GM19239 (cell line): Measurements from ENCODE around the gene CARMIL3.
A peak's percentile ranks its signal among the peaks of the same experiment; 100 is the strongest.
"Not testable (repeated sequence)": the region's sequence is repeated elsewhere in the genome, so short reads cannot be mapped to it uniquely, and the experiment has no call there.

ENCODE experiments used
- DNase-seq: peaks from one replicate; pipeline ENCODE4 v3.0.0; 2011; ENCODE audit warnings: low spot score; ENCODE audit not compliant: insufficient read length
- FAIRE-seq: peaks from 2 replicates; lab custom pipeline; 2011; peaks lifted over from hg19 to GRCh38; lab: Jason Lieb, UNC

CARMIL3 gene

DNA sequence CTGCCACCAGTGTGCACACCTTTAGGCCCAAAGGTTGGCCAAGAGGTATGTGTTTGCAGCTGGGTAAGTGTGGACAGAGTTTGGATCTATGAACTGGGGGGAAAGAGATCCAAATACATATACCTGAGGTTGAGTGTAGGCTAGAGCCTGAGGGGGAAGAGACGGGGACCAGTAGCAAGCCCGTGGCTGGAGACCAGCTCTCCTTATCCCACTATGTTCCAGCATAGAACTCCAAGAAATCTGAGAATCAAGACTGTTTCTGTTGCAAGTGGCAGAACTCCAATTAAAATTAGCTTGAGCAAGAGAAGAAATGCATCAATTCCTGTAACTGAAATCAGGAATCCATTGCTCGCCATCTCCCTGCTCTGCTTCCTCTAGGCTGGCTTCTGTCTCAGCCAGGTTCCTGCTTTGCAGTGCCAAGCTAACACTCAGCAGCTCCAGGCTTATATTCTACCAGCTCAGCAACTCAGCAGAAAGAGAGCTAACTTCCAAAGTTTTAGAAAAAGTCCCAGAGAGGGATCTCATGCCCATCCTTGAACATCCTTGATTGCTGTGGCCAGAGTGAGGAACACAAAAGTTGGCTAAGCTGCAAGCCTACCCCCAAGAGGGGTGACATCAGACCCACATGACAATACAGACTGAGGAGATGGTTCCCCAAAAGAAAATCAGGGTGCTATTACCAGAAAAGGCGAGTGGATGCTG is 40.8 kb downstream of the CARMIL3 start:
- no peak for FAIRE-seq

DNA sequence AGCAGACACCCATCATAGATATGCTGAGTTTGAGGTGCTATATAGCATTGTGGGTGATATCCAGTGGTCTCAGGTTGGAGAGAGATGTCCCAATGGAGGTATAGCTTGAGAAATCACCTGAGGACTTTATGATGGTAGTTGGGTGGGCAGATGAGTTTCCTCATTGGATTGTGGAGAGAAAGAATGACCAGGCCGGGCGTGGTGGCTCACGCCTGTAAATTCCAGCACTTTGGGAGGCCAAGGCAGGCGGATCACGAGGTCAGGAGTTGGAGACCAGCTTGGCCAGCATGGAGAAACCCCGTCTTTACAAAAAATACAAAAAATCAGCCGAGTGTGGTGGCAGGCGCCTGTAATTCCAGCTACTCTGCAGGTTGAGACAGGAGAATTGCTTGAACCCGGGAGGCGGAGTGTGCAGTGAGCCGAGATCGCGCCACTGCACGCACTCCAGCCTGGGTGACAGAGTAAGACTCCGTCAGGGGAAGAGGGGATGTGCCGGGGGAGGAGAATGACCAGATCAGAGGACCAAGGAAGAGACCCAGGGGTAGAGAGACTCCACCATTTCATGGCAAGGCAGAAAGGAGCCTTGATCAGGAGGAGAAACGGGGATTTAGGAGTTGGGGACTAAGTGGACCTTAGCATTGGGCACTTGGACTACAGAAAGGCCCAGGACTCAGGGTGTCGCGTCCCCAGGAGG is 41.5 kb downstream of the CARMIL3 start:
- FAIRE-seq, result no peak
- no peak for DNase-seq

More for the DNA sequence above, 40.8 kb downstream of the CARMIL3 start:
- no peak for DNase-seq

DNA sequence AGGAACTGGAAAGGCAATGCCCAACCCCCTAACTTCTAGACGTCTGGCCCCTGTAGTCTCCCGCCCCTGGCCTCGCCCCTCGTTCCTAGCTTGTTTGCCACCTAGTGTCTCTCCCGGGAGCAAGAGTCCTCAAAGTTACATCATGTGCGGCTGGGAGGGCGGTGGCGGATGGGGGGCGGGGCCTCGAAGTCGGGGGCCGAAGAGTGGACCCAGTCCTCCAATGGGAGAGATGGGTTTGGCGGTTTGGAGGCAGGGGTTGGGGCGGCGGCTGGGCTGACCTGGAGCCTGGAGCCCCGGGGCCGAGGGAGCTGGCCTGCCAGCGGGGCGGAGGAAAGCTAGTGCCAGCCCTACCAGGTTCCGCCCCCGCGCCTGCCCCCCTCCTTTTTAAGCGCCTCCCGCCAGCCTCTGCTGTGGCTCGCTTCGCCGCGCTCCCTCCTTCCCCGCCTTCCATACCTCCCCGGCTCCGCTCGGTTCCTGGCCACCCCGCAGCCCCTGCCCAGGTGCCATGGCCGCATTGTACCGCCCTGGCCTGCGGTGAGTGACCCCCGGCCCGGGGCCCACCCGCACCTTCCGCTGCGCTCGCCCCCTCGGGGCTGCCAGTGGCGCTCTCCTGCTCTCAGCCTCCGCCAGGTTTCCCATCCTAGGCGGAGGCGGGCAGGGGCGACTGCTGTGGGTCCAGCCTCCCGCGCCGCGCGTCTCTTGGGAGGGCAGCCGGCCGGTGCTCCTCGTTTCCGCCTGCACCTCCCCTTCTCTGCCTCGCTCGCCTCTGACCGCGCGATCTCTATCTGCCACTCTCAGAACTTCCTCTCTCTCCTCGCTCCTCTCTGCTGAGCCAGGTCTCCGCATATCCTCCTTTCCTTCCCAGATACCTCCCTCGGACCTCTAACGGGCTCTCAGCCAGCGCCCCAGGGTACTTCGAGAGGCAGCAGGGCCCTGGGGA is 42.4 kb downstream of the CARMIL3 start, which contains the start of gene PCK2:
PCK2 (plus strand) TSS at position 411 of the 940 bp plus-strand sequence; CDS start at position 506, 95 bp downstream.
- DNase-seq, result peak; percentile 83
- peak; percentile 91 for FAIRE-seq

DNA sequence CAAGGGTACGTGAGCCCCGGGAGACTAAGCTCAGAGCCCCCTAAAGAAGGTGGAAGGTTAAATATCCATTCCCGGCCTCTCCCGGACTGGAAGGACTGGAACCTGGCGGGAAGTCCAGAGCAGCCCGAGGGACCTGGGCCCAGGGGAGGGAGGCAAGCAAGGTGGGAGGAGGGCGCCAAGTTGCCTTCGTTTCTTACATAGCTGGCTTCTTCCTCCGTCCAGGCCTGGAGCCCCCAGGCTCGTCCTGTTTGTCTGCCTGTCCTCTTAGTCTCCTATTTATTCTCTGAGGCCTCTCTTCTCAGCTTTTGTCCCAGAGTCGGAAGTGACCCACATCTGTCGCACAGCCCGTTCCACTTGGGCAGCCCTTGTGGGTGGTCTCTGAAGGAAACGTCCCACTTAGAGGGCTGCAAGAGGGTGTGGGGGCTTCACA is 43.0 kb downstream of the CARMIL3 start:
- no peak for DNase-seq

DNA sequence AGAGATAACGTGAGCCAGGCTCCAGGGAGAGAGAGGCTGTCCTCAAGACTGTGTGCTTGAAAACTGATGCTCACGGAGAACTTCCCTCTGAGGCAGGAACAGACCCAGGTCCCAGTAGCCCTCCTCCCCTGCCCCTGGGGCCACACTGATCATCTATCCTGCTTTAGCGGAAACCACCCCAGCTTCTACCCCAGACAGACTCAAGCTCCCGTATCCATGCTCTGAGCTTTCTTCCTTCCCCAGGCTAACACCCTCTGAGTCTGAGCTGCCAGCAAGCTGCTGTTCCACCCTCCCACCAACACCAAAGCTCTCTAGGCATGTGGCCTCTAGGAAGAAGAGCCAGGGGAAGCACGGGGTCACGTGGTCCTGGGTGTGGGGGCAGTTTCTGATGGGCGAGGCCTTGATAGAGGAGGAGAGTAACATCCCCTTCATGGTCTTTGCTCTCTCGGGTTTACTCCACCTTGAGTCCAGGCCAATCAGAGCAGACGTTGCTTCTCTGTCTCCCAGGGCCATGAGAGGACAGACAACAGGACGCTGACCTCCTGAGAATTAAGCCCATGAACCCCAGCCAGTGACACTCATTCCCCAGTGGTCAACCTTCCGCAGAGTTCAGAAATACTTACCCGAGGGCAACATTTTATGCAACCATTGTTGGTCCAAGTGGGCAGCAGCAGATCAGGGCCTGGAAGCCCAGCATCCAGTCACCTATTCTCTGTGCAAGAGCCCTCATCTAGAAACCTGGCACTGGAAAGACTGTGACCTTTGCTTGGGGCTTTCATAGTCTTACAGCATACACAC is 43.7 kb downstream of the CARMIL3 start:
- FAIRE-seq, result peak; percentile 92
- peak; percentile 92 for DNase-seq

More for the DNA sequence above, 43.0 kb downstream of the CARMIL3 start:
- no peak for FAIRE-seq

DNA sequence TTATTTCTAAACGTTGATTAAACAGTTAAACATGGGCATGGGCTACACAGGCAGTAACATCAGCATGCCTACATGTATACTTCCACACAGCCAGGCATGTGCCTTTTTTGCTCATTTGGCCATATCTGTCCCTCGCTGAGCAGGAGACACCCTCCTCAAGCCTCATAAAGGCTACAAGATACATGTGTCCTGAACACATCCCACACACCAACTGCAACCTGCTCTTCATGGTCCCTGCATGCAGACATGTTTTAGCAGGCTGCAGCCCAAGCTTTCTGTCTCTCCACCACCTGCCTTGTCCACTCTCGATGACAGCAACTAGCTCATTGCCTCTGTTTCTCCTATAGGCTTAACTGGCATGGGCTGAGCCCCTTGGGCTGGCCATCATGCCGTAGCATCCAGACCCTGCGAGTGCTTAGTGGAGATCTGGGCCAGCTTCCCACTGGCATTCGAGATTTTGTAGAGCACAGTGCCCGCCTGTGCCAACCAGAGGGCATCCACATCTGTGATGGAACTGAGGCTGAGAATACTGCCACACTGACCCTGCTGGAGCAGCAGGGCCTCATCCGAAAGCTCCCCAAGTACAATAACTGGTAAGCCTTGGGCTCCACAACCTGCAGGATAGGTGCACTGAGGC is 44.9 kb downstream of the CARMIL3 start:
- FAIRE-seq (no peak), DNase-seq (no peak)

DNA sequence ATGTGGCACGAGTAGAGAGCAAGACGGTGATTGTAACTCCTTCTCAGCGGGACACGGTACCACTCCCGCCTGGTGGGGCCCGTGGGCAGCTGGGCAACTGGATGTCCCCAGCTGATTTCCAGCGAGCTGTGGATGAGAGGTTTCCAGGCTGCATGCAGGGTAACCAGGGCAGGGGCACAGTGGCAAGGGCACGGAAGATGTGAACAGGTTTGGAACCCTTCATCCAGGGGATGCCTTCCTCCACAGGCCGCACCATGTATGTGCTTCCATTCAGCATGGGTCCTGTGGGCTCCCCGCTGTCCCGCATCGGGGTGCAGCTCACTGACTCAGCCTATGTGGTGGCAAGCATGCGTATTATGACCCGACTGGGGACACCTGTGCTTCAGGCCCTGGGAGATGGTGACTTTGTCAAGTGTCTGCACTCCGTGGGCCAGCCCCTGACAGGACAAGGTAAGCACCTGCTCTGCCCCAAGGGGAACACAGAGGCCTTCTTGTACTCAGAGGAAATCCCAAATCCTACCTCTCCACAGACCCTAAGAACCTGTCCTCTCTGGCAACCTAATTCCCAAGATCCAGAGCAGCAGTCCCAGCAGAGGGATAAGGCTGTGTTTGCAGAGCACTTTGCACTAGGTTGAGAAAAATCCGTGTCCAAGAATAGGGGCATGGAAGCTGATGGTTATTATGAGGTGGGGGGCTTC is 46.6 kb downstream of the CARMIL3 start:
- DNase-seq, result no peak
- FAIRE-seq, result no peak

DNA sequence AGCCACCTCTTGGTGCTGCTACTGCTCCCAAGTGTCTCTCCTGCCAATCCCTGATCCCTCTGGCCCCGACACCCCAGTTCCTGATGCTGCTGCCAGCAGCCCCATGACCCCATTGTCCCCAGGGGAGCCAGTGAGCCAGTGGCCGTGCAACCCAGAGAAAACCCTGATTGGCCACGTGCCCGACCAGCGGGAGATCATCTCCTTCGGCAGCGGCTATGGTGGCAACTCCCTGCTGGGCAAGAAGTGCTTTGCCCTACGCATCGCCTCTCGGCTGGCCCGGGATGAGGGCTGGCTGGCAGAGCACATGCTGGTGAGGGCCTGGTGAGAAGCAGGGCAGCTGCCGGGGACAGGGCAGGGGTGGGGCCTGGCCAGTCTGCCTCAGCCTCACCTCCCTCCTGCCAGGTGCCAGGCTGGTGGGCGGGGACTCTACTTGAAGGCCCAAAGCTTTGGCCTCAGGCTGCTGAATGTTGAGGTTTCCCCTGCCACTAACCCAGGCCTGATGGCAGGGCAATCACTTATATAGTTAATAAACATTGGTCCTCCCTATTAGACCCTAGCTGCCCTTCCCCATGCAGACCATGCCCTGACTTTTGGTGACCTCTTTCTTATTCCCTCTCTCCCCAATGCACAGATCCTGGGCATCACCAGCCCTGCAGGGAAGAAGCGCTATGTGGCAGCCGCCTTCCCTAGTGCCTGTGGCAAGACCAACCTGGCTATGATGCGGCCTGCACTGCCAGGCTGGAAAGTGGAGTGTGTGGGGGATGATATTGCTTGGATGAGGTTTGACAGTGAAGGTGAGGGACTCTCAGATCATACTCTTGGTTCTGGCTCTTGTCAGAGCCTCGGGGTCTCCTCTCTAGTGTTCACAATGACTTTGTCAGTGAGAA is 47.4 kb downstream of the CARMIL3 start:
- FAIRE-seq (no peak), DNase-seq (no peak)

DNA sequence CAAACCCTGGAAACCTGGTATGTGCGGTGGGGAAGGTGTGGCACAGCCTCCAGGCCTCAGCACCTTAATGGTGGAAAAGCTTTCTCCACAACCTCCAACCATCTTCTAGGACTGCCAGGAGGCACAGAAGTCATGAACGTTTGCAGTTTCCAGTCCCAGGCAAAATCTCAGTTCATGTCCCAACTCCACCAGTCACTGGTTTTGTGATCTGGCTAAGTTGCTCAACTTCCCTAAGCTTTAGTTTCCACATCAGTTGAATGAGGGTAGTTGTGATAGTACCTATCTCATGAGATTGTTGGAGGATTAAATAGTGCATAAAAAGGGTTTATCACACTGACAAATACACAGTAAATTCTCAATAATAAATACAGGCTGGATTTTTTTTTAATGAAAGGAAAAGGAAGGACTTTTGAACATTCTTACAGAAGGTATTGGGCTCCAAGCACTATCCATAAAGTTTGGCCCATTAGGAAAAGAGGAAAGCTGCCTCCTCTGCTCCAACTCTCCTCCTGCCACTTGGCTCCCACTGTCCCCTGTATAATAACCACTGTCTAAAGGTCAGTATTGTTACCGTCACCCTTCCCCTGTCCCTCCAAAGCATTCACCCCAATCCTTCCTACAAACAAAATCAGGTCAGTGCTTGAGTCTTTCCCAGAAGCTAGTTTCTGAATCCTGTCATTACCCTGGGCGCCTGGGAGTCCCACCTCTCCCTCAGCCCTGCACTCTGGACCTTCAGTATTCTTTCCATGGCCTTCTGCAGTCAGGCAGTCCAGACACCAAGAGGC is 48.6 kb downstream of the CARMIL3 start:
- DNase-seq (no peak), FAIRE-seq (no peak)

DNA sequence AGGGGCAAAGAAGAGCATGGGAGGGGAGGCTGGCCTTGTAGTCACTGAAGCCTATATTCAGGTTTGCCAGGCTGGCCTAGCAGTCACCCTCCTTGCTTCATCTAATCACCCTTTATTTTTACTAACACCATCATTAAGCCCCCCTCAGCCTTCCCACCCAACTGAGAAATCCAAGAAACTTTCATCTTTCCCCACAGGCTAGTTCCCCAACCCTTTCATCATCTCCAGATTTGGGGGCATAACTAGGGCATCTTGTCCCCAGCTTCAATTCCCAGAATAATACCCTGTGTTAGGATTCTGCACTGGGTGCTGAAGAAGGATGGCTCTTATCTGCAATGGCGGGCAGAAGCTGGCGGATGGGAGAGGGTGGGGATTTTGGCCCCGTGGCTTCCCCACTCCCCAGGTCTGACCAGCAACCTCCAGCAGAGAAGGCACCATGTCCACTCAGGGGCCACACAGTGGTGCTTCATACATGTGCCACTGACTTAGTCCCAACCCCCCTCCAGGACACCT is 49.2 kb downstream of the CARMIL3 start:
- FAIRE-seq, result no peak
- DNase-seq, result no peak

DNA sequence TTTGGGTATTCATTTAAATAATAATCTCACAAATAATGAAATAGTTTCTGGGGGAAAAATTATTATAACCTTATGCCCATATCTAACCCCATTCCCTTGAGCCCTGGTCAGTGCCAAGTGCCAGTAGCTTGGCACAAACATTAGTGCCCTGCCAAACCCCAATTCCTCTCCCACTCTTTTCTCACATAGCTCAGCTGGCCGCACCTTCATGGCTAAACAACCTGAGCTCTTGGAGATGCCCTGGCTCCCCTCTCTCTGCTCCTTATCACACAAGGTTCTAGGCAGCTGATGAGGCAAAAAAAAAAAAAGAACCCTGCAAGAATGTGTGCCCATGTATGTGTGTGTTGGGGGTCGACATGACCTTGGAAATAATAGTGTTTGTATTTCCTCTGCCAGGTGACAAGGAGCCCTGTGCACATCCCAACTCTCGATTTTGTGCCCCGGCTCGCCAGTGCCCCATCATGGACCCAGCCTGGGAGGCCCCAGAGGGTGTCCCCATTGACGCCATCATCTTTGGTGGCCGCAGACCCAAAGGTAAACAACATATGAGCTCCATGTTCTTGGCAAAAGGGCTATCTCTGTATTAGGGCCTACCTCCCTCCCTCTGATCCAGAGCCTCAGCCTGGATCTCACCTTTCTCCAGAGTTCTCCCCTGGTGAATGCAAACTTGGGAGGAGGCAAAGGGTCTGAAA is 50.7 kb downstream of the CARMIL3 start:
- DNase-seq (no peak), FAIRE-seq (no peak)

DNA sequence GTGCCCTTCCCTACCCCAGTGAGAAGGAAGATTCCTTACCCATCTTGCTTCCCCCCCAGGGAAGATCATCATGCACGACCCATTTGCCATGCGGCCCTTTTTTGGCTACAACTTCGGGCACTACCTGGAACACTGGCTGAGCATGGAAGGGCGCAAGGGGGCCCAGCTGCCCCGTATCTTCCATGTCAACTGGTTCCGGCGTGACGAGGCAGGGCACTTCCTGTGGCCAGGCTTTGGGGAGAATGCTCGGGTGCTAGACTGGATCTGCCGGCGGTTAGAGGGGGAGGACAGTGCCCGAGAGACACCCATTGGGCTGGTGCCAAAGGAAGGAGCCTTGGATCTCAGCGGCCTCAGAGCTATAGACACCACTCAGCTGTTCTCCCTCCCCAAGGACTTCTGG is 51.6 kb downstream of the CARMIL3 start:
- DNase-seq, result no peak
- FAIRE-seq, result no peak

DNA sequence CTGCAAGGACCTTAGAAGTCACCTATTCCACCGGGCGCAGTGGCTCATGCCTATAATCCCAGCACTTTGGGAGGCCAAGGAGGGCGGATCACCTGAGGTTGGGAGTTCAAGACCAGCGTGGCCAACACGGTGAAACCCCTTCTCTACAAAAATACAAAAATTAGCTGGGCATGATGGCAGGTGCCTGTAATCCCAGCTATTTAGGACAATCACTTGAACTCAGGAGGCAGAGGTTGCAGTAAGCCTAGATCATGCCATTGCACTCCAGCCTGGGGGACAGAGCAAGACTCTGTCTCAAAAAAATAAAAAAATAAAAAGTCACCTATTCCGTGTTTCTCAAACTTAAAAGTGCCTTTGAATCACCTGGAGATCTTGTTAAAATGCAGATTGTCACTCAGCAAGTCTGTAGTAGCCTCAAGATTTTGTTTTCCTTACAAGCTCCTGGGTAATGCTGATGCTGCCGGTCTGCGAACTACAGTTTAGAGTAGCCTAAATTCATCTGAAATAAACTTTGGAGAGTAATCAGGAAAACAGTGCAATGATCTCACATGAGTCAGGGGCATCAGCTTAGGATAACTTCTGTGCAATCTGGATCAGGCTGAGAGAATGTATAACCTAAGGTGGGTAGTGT is 53.9 kb downstream of the CARMIL3 start:
- FAIRE-seq, DNase-seq: not testable (repeated sequence)

DNA sequence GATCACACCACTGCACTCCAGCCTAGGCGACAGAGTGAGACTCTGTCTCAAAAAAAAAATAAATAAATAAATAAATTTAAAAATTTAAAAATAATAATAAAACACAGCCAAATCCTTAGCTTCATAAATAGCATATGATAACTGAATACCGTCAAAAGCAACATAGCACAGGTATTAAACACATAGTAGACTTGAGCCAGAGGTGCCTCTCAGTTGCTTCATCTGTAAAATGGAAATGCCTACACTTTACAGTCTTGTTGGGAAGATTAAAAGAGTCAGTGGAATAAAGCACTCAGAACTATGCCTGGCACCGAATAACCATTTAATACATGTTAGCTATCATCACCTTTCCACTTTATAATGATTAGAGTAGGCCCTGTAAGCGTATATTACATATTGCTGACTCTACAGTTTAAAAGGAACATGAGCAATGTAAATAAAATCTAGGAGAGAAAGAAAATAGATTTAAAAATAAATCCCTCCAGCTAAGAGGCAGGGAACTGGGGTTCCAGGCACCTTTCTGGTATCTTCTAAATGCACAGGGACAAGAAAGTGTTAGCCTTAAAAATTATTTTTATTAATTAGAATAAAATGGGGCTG is 55.0 kb downstream of the CARMIL3 start:
- FAIRE-seq, result no peak
- DNase-seq, result no peak

DNA sequence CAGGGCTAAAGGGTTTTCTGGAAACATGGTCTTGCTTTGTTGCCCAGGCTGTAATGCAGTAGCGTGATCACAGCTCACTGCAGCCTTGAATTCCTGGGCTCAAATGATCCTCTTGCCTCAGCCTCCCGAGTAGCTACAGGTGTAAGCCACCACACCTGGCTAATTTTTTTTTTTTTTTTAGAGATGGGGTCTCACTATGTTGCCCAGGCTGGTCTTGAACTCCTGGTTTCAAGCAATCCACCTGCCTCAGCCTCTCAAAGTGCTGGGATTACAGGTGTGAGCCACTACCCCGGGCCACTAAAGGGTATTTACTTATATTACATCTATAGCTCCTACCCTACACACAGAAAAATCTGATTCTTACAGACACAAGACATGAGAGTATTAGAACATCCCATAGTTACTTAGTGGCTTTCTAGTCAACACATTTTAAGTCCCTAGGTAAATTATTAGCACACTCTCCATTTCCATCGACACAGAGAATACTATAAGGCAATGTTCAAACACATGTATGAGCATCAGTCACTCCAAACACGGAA is 56.6 kb downstream of the CARMIL3 start:
- no peak for FAIRE-seq
- no peak for DNase-seq
